PC-9 (cell line): ENCODE measurements around the gene PRSS21. TPM values are rescaled to one million over a fixed set of nuclear protein-coding genes. Genes with fewer than 3 reads are reported as not detected.

Source experiments
- BruUV-seq: library from RNA; stranded (reverse); fragments of 400-500 nt; replicated peaks from 2 replicates; lab custom pipeline; 2021; lab: Mats Ljungman, UMichigan
- CTCF ChIA-PET: fragments of 300-600 bp; sonication (Branson Sonifier 250); formaldehyde crosslinking; loops from one replicate; lab custom pipeline; 2022; ENCODE audit warnings: antibody characterized with exemption; lab: Charles Lee
- POLR2A ChIA-PET: fragments of 300-600 bp; sonication (Branson Sonifier 250); formaldehyde crosslinking; loops from one replicate; lab custom pipeline; 2022; ENCODE audit warnings: antibody characterized with exemption; ENCODE audit not compliant: unreplicated experiment; lab: Charles Lee
- DNase-seq, 2 experiments: peaks; one replicate each; pipeline versions ENCODE4 v3.0.0 to v3.0.0-alpha.2; 2015 to 2022; ENCODE audit warnings: mixed read lengths in 1 of 2
- H2AFZ ChIP-seq: fragments of 200-600 bp; sonication (generic); 2 replicates; pipeline ENCODE4 v1.8.1; 2017; ENCODE audit warnings: antibody characterized with exemption
- H3F3A ChIP-seq: fragments of 200-600 bp; sonication (generic); 2 replicates; pipeline ENCODE4 v1.8.1; 2017; ENCODE audit warnings: antibody characterized with exemption, mild to moderate bottlenecking, low read depth; ENCODE audit not compliant: insufficient read depth
- H3K27ac ChIP-seq: fragments of 200-600 bp; sonication (generic); 2 replicates; pipeline ENCODE4 v1.6.1; 2016; ENCODE audit warnings: mixed run types
- H3K27me3 ChIP-seq: fragments of 200-600 bp; sonication (generic); 2 replicates; pipeline ENCODE4 v1.6.1; 2016; ENCODE audit warnings: low read depth, mixed run types; ENCODE audit not compliant: insufficient read depth
- H3K36me3 ChIP-seq: fragments of 200-600 bp; sonication (generic); 2 replicates; pipeline ENCODE4 v1.6.1; 2016; ENCODE audit warnings: low read depth, mixed run types
- H3K4me1 ChIP-seq: fragments of 200-600 bp; sonication (generic); replicated peaks from 2 replicates; pipeline ENCODE4 v1.6.1; 2016; ENCODE audit warnings: mixed run types; ENCODE audit not compliant: insufficient read depth
- H3K4me2 ChIP-seq: fragments of 200-600 bp; sonication (generic); 2 replicates; pipeline ENCODE4 v1.6.1; 2017; ENCODE audit warnings: mixed run types
- H3K4me3 ChIP-seq: fragments of 200-600 bp; sonication (generic); 2 replicates; pipeline ENCODE4 v1.6.1; 2016; ENCODE audit warnings: mixed run types
- H3K79me2 ChIP-seq: fragments of 200-600 bp; sonication (generic); 2 replicates; pipeline ENCODE4 v1.6.1; 2017; ENCODE audit warnings: low read depth, mixed run types
- H3K9me2 ChIP-seq: fragments of 200-600 bp; sonication (generic); 2 replicates; pipeline ENCODE4 v1.8.1; 2017; ENCODE audit warnings: mild to moderate bottlenecking; ENCODE audit not compliant: insufficient read depth
- H3K9me3 ChIP-seq: fragments of 200-600 bp; sonication (generic); 2 replicates; pipeline ENCODE4 v1.8.1; 2016; ENCODE audit warnings: low read depth; ENCODE audit not compliant: insufficient read depth
- H4K20me1 ChIP-seq: fragments of 200-600 bp; sonication (generic); 2 replicates; pipeline ENCODE4 v1.8.1; 2017; ENCODE audit not compliant: insufficient read depth
- EZH2 ChIP-seq: fragments of 200-600 bp; sonication (generic); IDR thresholded peaks from 2 replicates; pipeline ENCODE4 v1.8.0; 2017; ENCODE audit warnings: antibody characterized with exemption, low read depth
- intact Hi-C: fragments of 100-400 bp; cut with micrococcal nuclease; formaldehyde crosslinking; loops from one replicate; pipeline ENCODE4 v1.10.0; 2022; ENCODE audit not compliant: unreplicated experiment
- total RNA-seq: library from RNA; stranded (reverse); gene quantifications from 2 replicates; pipeline ENCODE4 v1.2.3, GENCODE V29; 2021
- TF ChIP-seq, protein P1 (sequence below): fragments of 200-600 bp; sonication (generic); conservative IDR thresholded peaks from 2 replicates; pipeline ENCODE4 v1.6.1; 2017; ENCODE audit warnings: mixed run types, antibody characterized with exemption, mild to moderate bottlenecking, moderate library complexity

PRSS21 gene
- total RNA-seq, 1 experiment from 2014 or later, result 61.2 TPM

DNA sequence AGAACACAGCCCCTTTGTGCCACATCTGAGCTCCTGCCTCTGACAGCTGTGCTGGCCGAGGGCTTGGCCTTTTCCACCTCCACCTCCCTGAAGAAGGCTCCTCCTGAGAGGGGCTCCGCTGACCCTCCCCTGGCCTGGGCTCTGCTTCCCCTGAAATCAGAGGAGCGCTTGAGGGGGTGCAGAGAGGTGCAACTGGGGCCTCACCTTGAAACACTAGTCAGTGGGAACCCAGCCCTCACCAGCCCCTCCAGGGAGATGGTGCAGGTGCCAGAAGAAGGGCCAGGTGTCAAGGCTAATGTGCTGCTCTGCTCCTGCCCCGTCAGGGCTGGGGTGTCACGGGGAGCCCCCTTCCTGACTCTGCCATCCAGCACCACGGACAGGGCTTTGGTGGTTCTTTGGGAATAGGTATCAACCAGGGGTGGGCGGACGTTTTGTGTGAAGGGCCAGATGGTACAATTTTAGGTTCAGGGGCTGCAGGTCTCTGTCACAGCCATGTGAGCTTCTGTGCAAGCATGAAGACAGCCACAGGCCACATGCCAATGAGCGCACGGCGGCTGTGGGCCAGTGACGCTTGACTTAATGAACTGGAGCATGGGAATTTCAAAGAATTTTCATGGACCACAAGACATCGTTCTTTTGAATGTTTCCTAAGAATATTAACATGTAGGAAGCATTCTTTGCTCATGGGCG, 10.9 kb downstream of the PRSS21 start:
- Histone ChIP-seq H4K20me1 (no peaks in the 10 kb centered on the region), H3K27ac (no peak overlapping the region), H3K9me2 (no peaks in the 10 kb centered on the region), H3K4me1 (peaks cover 14% of the 10 kb centered on the region), H3K9me3 (no peaks in the 10 kb centered on the region), H3K4me2 (no peak overlapping the region), H3K27me3 (no peaks in the 10 kb centered on the region), H2AFZ (no peak overlapping the region), H3F3A (peaks cover 20% of the 10 kb centered on the region; the same call in 1 of the 2 replicates), H3K79me2 (no peaks in the 10 kb centered on the region), H3K36me3 (no peaks in the 10 kb centered on the region), H3K4me3 (no peak overlapping the region)
- POLR2A ChIA-PET, result no interaction called here
- intact Hi-C loops, result no loop called here
- DNase-seq, result no peak
- no TSS peak for BruUV-seq
- no peak for TF ChIP-seq EZH2
- TF ChIP-seq, protein P1, sequence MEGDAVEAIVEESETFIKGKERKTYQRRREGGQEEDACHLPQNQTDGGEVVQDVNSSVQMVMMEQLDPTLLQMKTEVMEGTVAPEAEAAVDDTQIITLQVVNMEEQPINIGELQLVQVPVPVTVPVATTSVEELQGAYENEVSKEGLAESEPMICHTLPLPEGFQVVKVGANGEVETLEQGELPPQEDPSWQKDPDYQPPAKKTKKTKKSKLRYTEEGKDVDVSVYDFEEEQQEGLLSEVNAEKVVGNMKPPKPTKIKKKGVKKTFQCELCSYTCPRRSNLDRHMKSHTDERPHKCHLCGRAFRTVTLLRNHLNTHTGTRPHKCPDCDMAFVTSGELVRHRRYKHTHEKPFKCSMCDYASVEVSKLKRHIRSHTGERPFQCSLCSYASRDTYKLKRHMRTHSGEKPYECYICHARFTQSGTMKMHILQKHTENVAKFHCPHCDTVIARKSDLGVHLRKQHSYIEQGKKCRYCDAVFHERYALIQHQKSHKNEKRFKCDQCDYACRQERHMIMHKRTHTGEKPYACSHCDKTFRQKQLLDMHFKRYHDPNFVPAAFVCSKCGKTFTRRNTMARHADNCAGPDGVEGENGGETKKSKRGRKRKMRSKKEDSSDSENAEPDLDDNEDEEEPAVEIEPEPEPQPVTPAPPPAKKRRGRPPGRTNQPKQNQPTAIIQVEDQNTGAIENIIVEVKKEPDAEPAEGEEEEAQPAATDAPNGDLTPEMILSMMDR, result no peak
- CTCF ChIA-PET, result no interaction called here

DNA sequence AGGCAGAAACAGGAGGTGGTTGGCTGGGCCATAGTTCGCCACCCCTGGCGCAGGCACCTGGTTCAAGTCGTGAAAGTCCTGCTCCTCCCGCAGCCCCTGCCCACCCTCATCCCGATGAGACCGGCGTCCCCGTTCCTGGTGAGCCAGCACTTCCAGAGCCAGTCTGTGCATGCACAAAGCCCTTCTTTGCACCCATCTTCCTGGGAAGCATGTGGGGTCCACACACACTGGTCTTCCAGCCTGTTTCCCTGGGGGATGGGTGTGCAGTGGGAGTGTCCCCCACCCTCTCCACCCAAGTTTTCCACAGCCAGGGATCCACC, 11.4 kb downstream of the PRSS21 start:
- Histone ChIP-seq H3K9me2 (no peaks in the 10 kb centered on the region), H3K4me3 (no peak overlapping the region), H3K4me1 (peaks cover 14% of the 10 kb centered on the region), H3K4me2 (no peak overlapping the region), H3K9me3 (no peaks in the 10 kb centered on the region), H2AFZ (no peak overlapping the region), H3K36me3 (no peaks in the 10 kb centered on the region), H3K27me3 (no peaks in the 10 kb centered on the region), H4K20me1 (no peaks in the 10 kb centered on the region), H3K79me2 (no peaks in the 10 kb centered on the region), H3F3A (peaks cover 20% of the 10 kb centered on the region; the same call in 1 of the 2 replicates), H3K27ac (no peak overlapping the region)
- no TSS peak for BruUV-seq
- ChIA-PET CTCF (no interaction called here), POLR2A (no interaction called here)
- intact Hi-C loops, result no loop called here
- TF ChIP-seq, protein P1, result no peak
- no peak for TF ChIP-seq EZH2
- DNase-seq, result no peak

DNA sequence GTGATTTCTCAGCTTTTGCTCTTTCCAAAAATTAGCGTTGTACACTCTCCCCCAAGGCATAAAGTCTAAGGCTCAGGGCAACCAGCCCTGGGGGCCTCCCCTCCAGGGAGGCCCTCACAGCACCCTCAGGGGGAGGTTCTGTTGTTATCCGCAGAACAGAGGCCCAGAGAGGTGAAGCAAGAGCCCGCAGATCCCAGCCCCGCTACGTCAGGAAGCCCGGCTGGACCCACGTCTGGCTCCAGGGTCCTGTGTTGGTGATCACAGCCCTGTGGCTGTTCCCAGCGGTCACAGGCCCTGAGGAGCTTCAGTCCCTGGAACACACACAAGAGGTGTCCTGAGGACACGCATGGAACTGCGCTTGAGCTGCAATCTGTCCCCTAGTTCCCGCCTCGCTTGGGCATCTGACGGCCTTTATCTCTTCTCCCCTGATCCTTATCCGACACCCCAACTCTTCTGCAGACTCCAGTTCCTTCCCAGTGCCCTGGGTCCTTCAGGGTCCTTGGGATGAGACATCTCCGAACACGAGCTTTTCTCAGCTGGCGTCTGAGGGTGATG, 11.9 kb downstream of the PRSS21 start:
- TF ChIP-seq, protein P1, result no peak
- TF ChIP-seq EZH2, result no peak
- peaks cover 20% of the 10 kb centered on the region; the same call in 1 of the 2 replicates for H3F3A ChIP-seq
- no peaks in the 10 kb centered on the region for H4K20me1 ChIP-seq
- no peaks in the 10 kb centered on the region for H3K36me3 ChIP-seq
- H3K4me1 ChIP-seq, result peaks cover 14% of the 10 kb centered on the region
- BruUV-seq, result no TSS peak
- no peak overlapping the region for H3K27ac ChIP-seq
- no peak overlapping the region for H3K4me2 ChIP-seq
- H2AFZ ChIP-seq, result no peak overlapping the region
- H3K27me3 ChIP-seq, result no peaks in the 10 kb centered on the region
- H3K79me2 ChIP-seq, result no peaks in the 10 kb centered on the region
- no peaks in the 10 kb centered on the region for H3K9me3 ChIP-seq
- ChIA-PET POLR2A (no interaction called here), CTCF (no interaction called here)
- intact Hi-C loops, result no loop called here
- no peak for DNase-seq
- H3K9me2 ChIP-seq, result no peaks in the 10 kb centered on the region
- H3K4me3 ChIP-seq, result no peak overlapping the region
